Transverse colon (tissue), 4 donors: ENCODE measurements around the gene DYNC1LI2. TPM values are rescaled to one million over a fixed set of nuclear protein-coding genes. Genes with fewer than 3 reads are reported as not detected.

Experiments used
- DNase-seq: peaks from one replicate; pipeline ENCODE4 v3.0.0-alpha.2; 2019
- H3K27ac ChIP-seq, 4 donors: fragments of 200-600 bp; sonication (generic); 2 replicates each; pipeline ENCODE4 v1.5.1; 2016 to 2018; ENCODE audit warnings: inconsistent platforms in 4 of 4
- H3K27me3 ChIP-seq: fragments of 200-600 bp; sonication (generic); 2 replicates; pipeline ENCODE4 v1.5.1; 2017; ENCODE audit warnings: inconsistent platforms
- H3K36me3 ChIP-seq, 4 donors: fragments of 200-600 bp; sonication (generic); 2 replicates each; pipeline ENCODE4 v1.5.1; 2017 to 2019; ENCODE audit warnings: inconsistent platforms in 4 of 4
- H3K4me1 ChIP-seq, 4 donors: fragments of 200-600 bp; sonication (generic); 2 replicates each; pipeline ENCODE4 v1.5.1; 2017 to 2020; ENCODE audit warnings: inconsistent platforms in 4 of 4
- H3K4me3 ChIP-seq, 4 donors: fragments of 200-600 bp; sonication (generic); 1 replicate in 1 of 4; 2 replicates in 3 of 4; pipeline versions ENCODE4 v1.5.1 to v1.6.1; 2017 to 2019; ENCODE audit warnings: inconsistent platforms in 4 of 4
- H3K9me3 ChIP-seq, 2 donors: fragments of 200-600 bp; sonication (generic); 2 replicates each; pipeline ENCODE4 v1.5.1; 2017 to 2019; ENCODE audit warnings: inconsistent platforms in 2 of 2
- CTCF ChIP-seq, 5 experiments: fragments of 200-600 bp in 3 of 5; fragments of 450-650 bp in 2 of 5; sonication (generic) in 3 of 5; IDR thresholded peaks; 1 replicate in 2 of 5; 2 replicates in 3 of 5; pipeline ENCODE4 v1.5.1; 2016 to 2017; ENCODE audit warnings: antibody characterized with exemption in 5 of 5, inconsistent platforms in 3 of 5, mild to moderate bottlenecking in 2 of 5, moderate library complexity in 1 of 5
- EP300 ChIP-seq: sonication (generic); formaldehyde crosslinking; IDR thresholded peaks from one replicate; pipeline ENCODE4 v1.6.1; 2017; ENCODE audit warnings: antibody characterized with exemption, low read depth
- POLR2A ChIP-seq: fragments of 450-650 bp; IDR thresholded peaks from one replicate; pipeline ENCODE4 v1.6.1; 2016; ENCODE audit warnings: antibody characterized with exemption, mild to moderate bottlenecking, moderate library complexity
- POLR2AphosphoS5 ChIP-seq, 3 donors: sonication (generic); formaldehyde crosslinking; IDR thresholded peaks; one replicate each; pipeline ENCODE4 v1.6.1; 2016; ENCODE audit warnings: antibody characterized with exemption in 3 of 3
- WGBS, 2 donors: methylation state at CpG; one replicate each; pipeline ENCODE4 v1.1.5; 2018; ENCODE audit warnings: low coverage in 1 of 2; 5-methylcytosine and 5-hydroxymethylcytosine counted together
- in situ Hi-C, 4 donors: fragments of 200-750 bp; cut with MboI; loops; one replicate each; pipeline versions ENCODE4 v1.15.0 to v1.15.1; 2017; ENCODE audit warnings: low sequenced_read_pairs in 3 of 4, low pct_ligation_motif_present in 1 of 4, low pct_unique_long_range_greater_than_20kb in 1 of 4
- intact Hi-C: fragments of 100-400 bp; cut with DNase I; formaldehyde crosslinking; loops from one replicate; pipeline ENCODE4 v1.15.1; 2023; ENCODE audit warnings: low total_unique reads
- total RNA-seq, 4 donors: library from RNA; depleted of rRNA; stranded (reverse); fragments of >200 nt; gene quantifications; one replicate each; pipeline ENCODE4 v1.1.0, GENCODE V29; 2016

The DYNC1LI2 gene
- total RNA-seq, 4 donors from 2014 or later = 199 to 393 (median 284) TPM

GRCh38 chr16:66774981-66775380, 23.6 kb upstream of the DYNC1LI2 start:
- Histone ChIP-seq H3K27ac (no peak overlapping the region), H3K27me3 (no peaks in the 10 kb centered on the region), H3K4me3 (no peak overlapping the region), H3K9me3 (no peaks in the 10 kb centered on the region), H3K4me1 (no peaks in the 10 kb centered on the region), H3K36me3 (no peaks in the 10 kb centered on the region)
- TF ChIP-seq POLR2A (no peak), POLR2AphosphoS5 (IDR thresholded peaks at IDR 0.05) (no peak), EP300 (no peak), CTCF (IDR thresholded peaks at IDR 0.05) (no peak)
- intact Hi-C loops (no loop called here), in situ Hi-C loops (no loop called here)
- DNase-seq = no peak
- WGBS, 2 donors = 72 to 90% methylated on average over 2 of the region's 2 CpGs

- DNase-seq = no peak
- Histone ChIP-seq H3K27ac (no peak overlapping the region), H3K4me3 (no peak overlapping the region), H3K36me3 (no peaks in the 10 kb centered on the region), H3K27me3 (no peaks in the 10 kb centered on the region), H3K4me1 (no peaks in the 10 kb centered on the region), H3K9me3 (no peaks in the 10 kb centered on the region)
- TF ChIP-seq EP300 = no peak
- in situ Hi-C loops = no loop called here
- intact Hi-C loops = no loop called here
These were observed 6.7 kb upstream of the DYNC1LI2 start for GRCh38 chr16:66758086-66758485.

GRCh38 chr16:66754819-66755218, 3.4 kb upstream of the DYNC1LI2 start:
- no peak for DNase-seq

GRCh38 chr16:66754211-66754610, 2.8 kb upstream of the DYNC1LI2 start:
- DNase-seq = no peak
- Histone ChIP-seq H3K4me3 (no peak overlapping the region), H3K36me3 (peaks cover 0 to under 1% (median 0%) of the 10 kb centered on the region in 4 donors), H3K4me1 (peaks cover 14 to 22% (median 17%) of the 10 kb centered on the region in 4 donors), H3K27ac (no peak overlapping the region), H3K9me3 (no peaks in the 10 kb centered on the region), H3K27me3 (no peaks in the 10 kb centered on the region)
- intact Hi-C loops (no loop called here), in situ Hi-C loops (no loop called here)
- TF ChIP-seq CTCF (IDR thresholded peaks at IDR 0.05) (no peak), POLR2AphosphoS5 (IDR thresholded peaks at IDR 0.05) (no peak), EP300 (no peak), POLR2A (no peak)
- 87% methylated on average over 2 of the region's 2 CpGs; no CpG with 5 or more reads in 1 of the 2 donors for WGBS, 2 donors

More at GRCh38 chr16:66754819-66755218, 3.4 kb upstream of the DYNC1LI2 start:
- intact Hi-C loops (no loop called here), in situ Hi-C loops (no loop called here)
- Histone ChIP-seq H3K4me3 (no peak overlapping the region), H3K36me3 (no peaks in the 10 kb centered on the region), H3K27me3 (no peaks in the 10 kb centered on the region), H3K9me3 (no peaks in the 10 kb centered on the region), H3K4me1 (peaks cover 7 to 15% (median 11%) of the 10 kb centered on the region in 4 donors), H3K27ac (no peak overlapping the region)
- WGBS, 2 donors = 59 to 60% methylated on average over 3 of the region's 3 CpGs
- TF ChIP-seq POLR2A = no peak
- no peak for TF ChIP-seq CTCF (IDR thresholded peaks at IDR 0.05)
- no peak for TF ChIP-seq EP300
- no peak for TF ChIP-seq POLR2AphosphoS5 (IDR thresholded peaks at IDR 0.05)

- Histone ChIP-seq H3K36me3 (peaks cover 0 to 4% (median 0%) of the 10 kb centered on the region in 4 donors), H3K27ac (no peak overlapping the region), H3K4me3 (no peak overlapping the region), H3K27me3 (no peaks in the 10 kb centered on the region), H3K4me1 (peaks cover 14 to 32% (median 22%) of the 10 kb centered on the region in 4 donors), H3K9me3 (no peaks in the 10 kb centered on the region)
- in situ Hi-C loops (no loop called here), intact Hi-C loops (no loop called here)
- TF ChIP-seq CTCF (IDR thresholded peaks at IDR 0.05) = no peak
- no peak for TF ChIP-seq EP300
- no peak for TF ChIP-seq POLR2AphosphoS5 (IDR thresholded peaks at IDR 0.05)
- no peak for TF ChIP-seq POLR2A
- WGBS, 2 donors = 91 to 100% methylated on average over 1 to 2 of the region's 2 CpGs
- DNase-seq = no peak
These were observed 1.5 kb upstream of the DYNC1LI2 start for GRCh38 chr16:66752958-66753357.
